Activated T-helper 1 cell treated with anti-CD3 and anti-CD28 coated beads, Interleukin-12 subunit alpha, Interleukin-12 subunit beta, Interleukin-2, Interleukin-4 antibody, amounts not matched to agents 30 ng/mL and 10 ng/mL and 1 ng/mL, durations not matched to agents 14 hours and 24 hours and 36 hours (primary cell): ENCODE results near the gene PSAT1. TPM values are rescaled to one million over a fixed set of nuclear protein-coding genes. Genes with fewer than 3 reads are reported as not detected.
"Not testable (repeated sequence)": the region's sequence is repeated elsewhere in the genome, so short reads cannot be mapped to it uniquely, and the experiment has no call there.

Source experiments
- DNase-seq: peaks from one replicate; pipeline ENCODE4 v3.0.0; 2021; ENCODE audit warnings: low spot score
- H3K27ac Mint-ChIP-seq: one replicate; pipeline ENCODE4 v1.8.0; 2021; ENCODE audit warnings: mild to moderate bottlenecking, mixed read lengths
- H3K27me3 Mint-ChIP-seq: one replicate; pipeline ENCODE4 v1.8.0; 2022; ENCODE audit warnings: mild to moderate bottlenecking, moderate library complexity, mixed read lengths; ENCODE audit not compliant: insufficient read depth
- H3K36me3 Mint-ChIP-seq: one replicate; pipeline ENCODE4 v1.8.0; 2021; ENCODE audit warnings: low read depth, mixed read lengths
- H3K4me1 Mint-ChIP-seq: one replicate; pipeline ENCODE4 v1.8.0; 2021; ENCODE audit warnings: low read depth, mixed read lengths
- H3K4me3 Mint-ChIP-seq: one replicate; pipeline ENCODE4 v1.8.0; 2021; ENCODE audit warnings: mild to moderate bottlenecking, moderate library complexity, mixed read lengths
- H3K9me3 Mint-ChIP-seq: one replicate; pipeline ENCODE4 v1.8.0; 2021; ENCODE audit warnings: mixed read lengths
- intact Hi-C: fragments of 100-400 bp; cut with micrococcal nuclease; formaldehyde crosslinking; loops from one replicate; pipeline ENCODE4 v1.15.1; 2024
- total RNA-seq: library from RNA; stranded (reverse); gene quantifications from 2 replicates; pipeline ENCODE4 v1.2.3, GENCODE V29; 2022

The PSAT1 gene
- total RNA-seq, 1 donor from 2014 or later: 85.7 TPM

- DNase-seq: no peak
- intact Hi-C loops: no loop called here
- Mint-ChIP-seq H3K4me3 (no peak overlapping the region), H3K9me3 (no peaks in the 10 kb centered on the region), H3K27ac (no peak overlapping the region), H3K4me1 (peaks cover 6% of the 10 kb centered on the region), H3K36me3 (no peaks in the 10 kb centered on the region), H3K27me3 (peaks cover 4% of the 10 kb centered on the region)
These were observed 15.8 kb upstream of the PSAT1 start for GRCh38 chr9:78280982-78281668.

- H3K4me1 Mint-ChIP-seq, H3K36me3 Mint-ChIP-seq, H3K9me3 Mint-ChIP-seq, DNase-seq, H3K27me3 Mint-ChIP-seq, intact Hi-C loops, H3K4me3 Mint-ChIP-seq, H3K27ac Mint-ChIP-seq: not testable (repeated sequence)
These were observed 12.7 kb upstream of the PSAT1 start for GRCh38 chr9:78284181-78284580.

GRCh38 chr9:78286125-78286524, 10.8 kb upstream of the PSAT1 start:
- Mint-ChIP-seq H3K9me3 (no peaks in the 10 kb centered on the region), H3K27ac (no peak overlapping the region), H3K4me1 (no peaks in the 10 kb centered on the region), H3K4me3 (no peak overlapping the region), H3K36me3 (no peaks in the 10 kb centered on the region), H3K27me3 (peaks cover 4% of the 10 kb centered on the region)
- intact Hi-C loops: no loop called here
- DNase-seq: no peak

GRCh38 chr9:78286946-78287388, 10.0 kb upstream of the PSAT1 start:
- H3K4me3 Mint-ChIP-seq: no peak overlapping the region
- no peak overlapping the region for H3K27ac Mint-ChIP-seq
- H3K9me3 Mint-ChIP-seq: no peaks in the 10 kb centered on the region

GRCh38 chr9:78288214-78288892, 8.6 kb upstream of the PSAT1 start:
- DNase-seq: no peak
- H3K36me3 Mint-ChIP-seq: no peaks in the 10 kb centered on the region
- H3K27ac Mint-ChIP-seq: no peak overlapping the region
- no peak overlapping the region for H3K4me3 Mint-ChIP-seq
- H3K27me3 Mint-ChIP-seq: peaks cover 4% of the 10 kb centered on the region
- no peaks in the 10 kb centered on the region for H3K9me3 Mint-ChIP-seq
- intact Hi-C loops: no loop called here
- peaks cover 10% of the 10 kb centered on the region for H3K4me1 Mint-ChIP-seq

More at GRCh38 chr9:78286946-78287388, 10.0 kb upstream of the PSAT1 start:
- intact Hi-C loops: no loop called here
- Mint-ChIP-seq H3K4me1 (no peaks in the 10 kb centered on the region), H3K36me3 (no peaks in the 10 kb centered on the region), H3K27me3 (peaks cover 4% of the 10 kb centered on the region)
- DNase-seq: no peak

GRCh38 chr9:78289474-78289873, 7.5 kb upstream of the PSAT1 start:
- H3K9me3 Mint-ChIP-seq: no peaks in the 10 kb centered on the region
- no peak overlapping the region for H3K4me3 Mint-ChIP-seq
- H3K27me3 Mint-ChIP-seq: peaks cover 4% of the 10 kb centered on the region
- H3K36me3 Mint-ChIP-seq: no peaks in the 10 kb centered on the region
- intact Hi-C loops: no loop called here
- no peak for DNase-seq
- no peak overlapping the region for H3K27ac Mint-ChIP-seq
- peaks cover 16% of the 10 kb centered on the region for H3K4me1 Mint-ChIP-seq

- H3K36me3 Mint-ChIP-seq: no peaks in the 10 kb centered on the region
- H3K27ac Mint-ChIP-seq: no peak overlapping the region
- no peaks in the 10 kb centered on the region for H3K27me3 Mint-ChIP-seq
- H3K4me3 Mint-ChIP-seq: no peak overlapping the region
- no peaks in the 10 kb centered on the region for H3K9me3 Mint-ChIP-seq
- intact Hi-C loops: no loop called here
- DNase-seq: no peak
- peaks cover 30% of the 10 kb centered on the region for H3K4me1 Mint-ChIP-seq
These were observed 5.5 kb upstream of the PSAT1 start for GRCh38 chr9:78291240-78291925.

GRCh38 chr9:78292026-78292425, 4.9 kb upstream of the PSAT1 start:
- intact Hi-C loops: no loop called here
- H3K4me1 Mint-ChIP-seq: peaks cover 35% of the 10 kb centered on the region
- no peak for DNase-seq
- no peak overlapping the region for H3K4me3 Mint-ChIP-seq
- no peak overlapping the region for H3K27ac Mint-ChIP-seq
- no peaks in the 10 kb centered on the region for H3K36me3 Mint-ChIP-seq
- H3K27me3 Mint-ChIP-seq: no peaks in the 10 kb centered on the region
- H3K9me3 Mint-ChIP-seq: no peaks in the 10 kb centered on the region

- Mint-ChIP-seq H3K4me3 (peak overlapping the region; percentile 45), H3K36me3 (peaks cover 5% of the 10 kb centered on the region), H3K27ac (peak overlapping the region; percentile 32), H3K27me3 (no peaks in the 10 kb centered on the region), H3K4me1 (peaks cover 39% of the 10 kb centered on the region), H3K9me3 (no peaks in the 10 kb centered on the region)
- intact Hi-C loops: no loop called here
- no peak for DNase-seq
These were observed 4.0 kb upstream of the PSAT1 start for GRCh38 chr9:78292716-78293497.

- peaks cover 9% of the 10 kb centered on the region for H3K36me3 Mint-ChIP-seq
- H3K27me3 Mint-ChIP-seq: no peaks in the 10 kb centered on the region
- no peak overlapping the region for H3K4me3 Mint-ChIP-seq
- intact Hi-C loops: loop anchor here (5.0 kb wide), 2 partner anchors 262 to 317 kb away; partner anchors contain the start of gene GNAQ
- DNase-seq: no peak
- no peaks in the 10 kb centered on the region for H3K9me3 Mint-ChIP-seq
- peaks cover 52% of the 10 kb centered on the region for H3K4me1 Mint-ChIP-seq
- H3K27ac Mint-ChIP-seq: no peak overlapping the region
These were observed 2.4 kb upstream of the PSAT1 start for GRCh38 chr9:78294290-78295176.

- no peaks in the 10 kb centered on the region for H3K27me3 Mint-ChIP-seq
- intact Hi-C loops: loop anchor here (5.0 kb wide), 2 partner anchors 263 to 318 kb away; partner anchors contain the start of gene GNAQ
- no peak overlapping the region for H3K27ac Mint-ChIP-seq
- H3K4me3 Mint-ChIP-seq: no peak overlapping the region
- H3K9me3 Mint-ChIP-seq: no peaks in the 10 kb centered on the region
- peaks cover 58% of the 10 kb centered on the region for H3K4me1 Mint-ChIP-seq
- H3K36me3 Mint-ChIP-seq: peaks cover 15% of the 10 kb centered on the region
- DNase-seq: no peak
These were observed 1.7 kb upstream of the PSAT1 start for GRCh38 chr9:78295177-78295575.

GRCh38 chr9:78295731-78296130, 1.2 kb upstream of the PSAT1 start:
- peaks cover 61% of the 10 kb centered on the region for H3K4me1 Mint-ChIP-seq
- H3K27me3 Mint-ChIP-seq: no peaks in the 10 kb centered on the region
- H3K36me3 Mint-ChIP-seq: peaks cover 17% of the 10 kb centered on the region
- no peaks in the 10 kb centered on the region for H3K9me3 Mint-ChIP-seq
- peak overlapping the region; percentile 91 for H3K27ac Mint-ChIP-seq
- intact Hi-C loops: loop anchor here (1.0 to 5.0 kb wide), 3 partner anchors 263 to 1118 kb away; partner anchors contain the start of genes GNAQ and VPS13A
- no peak for DNase-seq
- peak overlapping the region; percentile 91 for H3K4me3 Mint-ChIP-seq
